Tibial nerve (tissue), 4 donors: ENCODE measurements around the gene MICAL2.

Source experiments
- CTCF ChIP-seq, 5 experiments: fragments of 200-600 bp in 3 of 5; fragments of 450-650 bp in 2 of 5; sonication (generic) in 3 of 5; IDR thresholded peaks; one replicate each; pipeline ENCODE4 v1.5.1; 2016 to 2019; ENCODE audit warnings: antibody characterized with exemption in 5 of 5, mild to moderate bottlenecking in 3 of 5, moderate library complexity in 2 of 5
- EP300 ChIP-seq, 2 donors: sonication (generic); formaldehyde crosslinking; IDR thresholded peaks; one replicate each; pipeline ENCODE4 v1.6.1; 2017; ENCODE audit warnings: antibody characterized with exemption in 2 of 2, mild to moderate bottlenecking in 1 of 2
- POLR2A ChIP-seq, 2 donors: fragments of 450-650 bp; IDR thresholded peaks; one replicate each; pipeline ENCODE4 v1.6.1; 2017; ENCODE audit warnings: antibody characterized with exemption in 2 of 2, mild to moderate bottlenecking in 2 of 2, moderate library complexity in 2 of 2

- no peak for TF ChIP-seq CTCF (IDR thresholded peaks at IDR 0.05)
- TF ChIP-seq POLR2A (IDR thresholded peaks at IDR 0.05) = no peak
- TF ChIP-seq EP300 (IDR thresholded peaks at IDR 0.05) = peak in 1 of 2 donors; percentile 88
These were observed 123.8 kb downstream of the MICAL2 start for GRCh38 chr11:12234221-12234620.
